HAP-1 (cell line): Measurements from ENCODE around the gene SEC61A2.
A peak's percentile ranks its signal among the peaks of the same experiment; 100 is the strongest.
"Not testable (repeated sequence)": the region's sequence is repeated elsewhere in the genome, so short reads cannot be mapped to it uniquely, and the experiment has no call there.

Source experiments
- DNase-seq, 2 experiments: peaks; one replicate each; pipeline ENCODE4 v3.0.0-alpha.2; 2016 to 2020; ENCODE audit warnings: low spot score in 2 of 2
- H3K27me3 ChIP-seq: fragments of 250-450 bp; sonication (Bioruptor Pico); 2 replicates; pipeline ENCODE4 v1.5.1; 2020; ENCODE audit warnings: low read depth, mild to moderate bottlenecking, moderate library complexity
- H3K36me3 ChIP-seq: fragments of 250-450 bp; sonication (Bioruptor Pico); replicated peaks from 2 replicates; pipeline ENCODE4 v1.5.1; 2020; ENCODE audit warnings: mild to moderate bottlenecking
- H3K4me1 ChIP-seq: fragments of 250-450 bp; sonication (Bioruptor Pico); 2 replicates; pipeline ENCODE4 v1.5.1; 2020; ENCODE audit warnings: mild to moderate bottlenecking
- H3K4me3 ChIP-seq: fragments of 250-450 bp; sonication (Bioruptor Pico); 2 replicates; pipeline ENCODE4 v1.5.1; 2020; ENCODE audit warnings: mild to moderate bottlenecking, moderate library complexity
- H3K9me3 ChIP-seq: fragments of 250-450 bp; sonication (Bioruptor Pico); 2 replicates; pipeline ENCODE4 v1.5.1; 2020; ENCODE audit warnings: mild to moderate bottlenecking, moderate library complexity
- in situ Hi-C: fragments of 300-500 bp; cut with MboI; formaldehyde crosslinking; loops from 3 replicates; pipeline ENCODE4 v1.14.3; 2020; ENCODE audit warnings: low sequenced_read_pairs, inconsistent platforms, mixed read lengths

SEC61A2 gene

DNA sequence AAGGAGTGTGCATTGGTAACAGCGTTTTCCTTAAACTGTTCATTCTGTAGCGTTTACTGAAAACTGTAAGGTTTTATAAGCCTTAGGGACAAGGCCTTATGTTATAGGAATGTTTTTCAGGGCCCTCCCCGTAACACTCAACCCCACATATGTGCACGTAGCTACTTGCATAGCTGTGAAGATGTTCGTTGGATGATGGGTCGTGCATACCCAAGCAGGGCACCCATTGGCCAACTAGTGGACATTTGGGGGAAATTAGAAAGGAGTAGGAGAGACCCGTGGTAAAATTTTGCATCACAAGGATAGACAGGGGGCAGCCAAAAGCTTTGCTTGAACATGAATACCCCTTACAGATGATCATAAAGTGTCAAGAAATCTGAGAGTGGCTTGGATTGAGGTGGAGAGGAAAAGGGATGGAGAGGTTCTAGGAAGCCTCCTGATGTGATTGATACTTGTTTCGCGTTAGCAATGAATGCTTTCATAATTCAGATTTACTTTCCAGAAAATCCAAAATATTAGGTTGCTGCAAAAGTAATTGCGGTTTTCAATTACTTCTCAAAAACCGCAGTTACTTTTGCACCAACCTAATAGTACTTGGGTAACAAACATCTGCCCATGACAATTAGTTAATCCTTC, 878 bp downstream of the SEC61A2 start:
- in situ Hi-C loops: no loop called here
- H3K4me3 ChIP-seq: peak overlapping the region; percentile 60
- H3K27me3 ChIP-seq: no peaks in the 10 kb centered on the region
- H3K4me1 ChIP-seq: peaks cover 3% of the 10 kb centered on the region; the same call in 1 of the 2 replicates
- peak; percentile 75 to 83 for DNase-seq
- H3K36me3 ChIP-seq: no peaks in the 10 kb centered on the region; the same call in 1 of the 2 replicates
- H3K9me3 ChIP-seq: no peaks in the 10 kb centered on the region

GRCh38 chr10:12135631-12136030, 6.2 kb downstream of the SEC61A2 start:
- H3K36me3 ChIP-seq: peaks cover 18% of the 10 kb centered on the region
- H3K4me1 ChIP-seq: no peaks in the 10 kb centered on the region; the same call in 1 of the 2 replicates
- DNase-seq: no peak
- no peak overlapping the region for H3K4me3 ChIP-seq
- in situ Hi-C loops: no loop called here
- H3K27me3 ChIP-seq: no peaks in the 10 kb centered on the region
- no peaks in the 10 kb centered on the region for H3K9me3 ChIP-seq

GRCh38 chr10:12140038-12140437, 10.6 kb downstream of the SEC61A2 start:
- Histone ChIP-seq H3K36me3 (peaks cover 32% of the 10 kb centered on the region), H3K4me1 (no peaks in the 10 kb centered on the region), H3K9me3 (no peaks in the 10 kb centered on the region), H3K27me3 (no peaks in the 10 kb centered on the region), H3K4me3 (no peak overlapping the region)
- in situ Hi-C loops: no loop called here
- DNase-seq: no peak

- Histone ChIP-seq H3K4me1 (no peaks in the 10 kb centered on the region), H3K9me3 (no peaks in the 10 kb centered on the region), H3K4me3 (no peak overlapping the region), H3K27me3 (no peaks in the 10 kb centered on the region), H3K36me3 (peaks cover 20% of the 10 kb centered on the region)
- in situ Hi-C loops: no loop called here
- DNase-seq: no peak
Observed at GRCh38 chr10:12144538-12144937, 15.1 kb downstream of the SEC61A2 start.

DNA sequence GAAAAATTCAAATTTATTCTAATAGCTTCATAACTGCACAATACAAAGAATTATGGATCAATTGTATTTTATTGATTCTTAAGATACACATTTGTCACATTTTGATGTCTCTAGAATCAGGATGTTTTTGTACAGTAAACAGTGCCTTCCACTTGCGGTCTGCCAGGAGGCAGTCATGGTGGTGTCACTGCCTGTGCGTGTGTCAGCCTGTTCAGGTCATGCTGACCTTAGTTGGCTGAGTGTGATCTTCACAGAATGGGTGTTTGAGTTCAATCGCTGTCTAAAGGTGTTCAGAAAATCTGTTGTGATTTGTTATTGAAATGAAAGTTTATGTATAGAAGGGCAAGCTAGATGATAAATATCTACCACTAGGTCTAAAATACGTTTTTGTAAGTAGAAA, 20.7 kb downstream of the SEC61A2 start:
- no peaks in the 10 kb centered on the region for H3K9me3 ChIP-seq
- no peaks in the 10 kb centered on the region for H3K4me1 ChIP-seq
- peaks cover 20% of the 10 kb centered on the region for H3K36me3 ChIP-seq
- no peak for DNase-seq
- H3K27me3 ChIP-seq: no peaks in the 10 kb centered on the region
- H3K4me3 ChIP-seq: no peak overlapping the region
- in situ Hi-C loops: no loop called here

DNA sequence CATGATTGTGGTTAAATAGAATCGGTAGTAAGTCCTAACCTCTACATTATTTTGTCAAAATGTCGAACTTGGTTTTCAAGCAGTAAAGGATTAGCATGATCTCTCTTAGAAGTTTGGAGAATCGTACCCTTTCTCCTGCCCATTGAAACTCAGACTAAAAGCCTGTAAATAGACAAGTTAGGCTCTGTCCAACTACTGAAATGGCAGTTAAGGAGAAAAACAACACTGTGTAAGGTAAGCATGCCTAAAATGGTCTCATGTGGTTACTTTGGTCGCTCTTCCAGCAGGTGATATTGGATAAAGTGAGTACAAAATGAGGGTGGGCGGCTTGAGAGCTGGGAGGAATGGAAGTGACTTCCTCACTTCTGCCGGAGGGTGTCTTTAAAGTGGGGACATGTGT, 25.0 kb downstream of the SEC61A2 start:
- in situ Hi-C loops: no loop called here
- H3K4me3 ChIP-seq: no peak overlapping the region
- no peaks in the 10 kb centered on the region for H3K9me3 ChIP-seq
- DNase-seq: no peak
- H3K36me3 ChIP-seq: peaks cover 25% of the 10 kb centered on the region
- H3K27me3 ChIP-seq: no peaks in the 10 kb centered on the region
- no peaks in the 10 kb centered on the region for H3K4me1 ChIP-seq

- H3K27me3 ChIP-seq: no peaks in the 10 kb centered on the region
- H3K4me1 ChIP-seq: no peaks in the 10 kb centered on the region
- no peak for DNase-seq
- no peaks in the 10 kb centered on the region for H3K9me3 ChIP-seq
- H3K4me3 ChIP-seq: no peak overlapping the region
- peaks cover 23% of the 10 kb centered on the region for H3K36me3 ChIP-seq
- in situ Hi-C loops: no loop called here
Observed at GRCh38 chr10:12156367-12157123, 27.1 kb downstream of the SEC61A2 start.

DNA sequence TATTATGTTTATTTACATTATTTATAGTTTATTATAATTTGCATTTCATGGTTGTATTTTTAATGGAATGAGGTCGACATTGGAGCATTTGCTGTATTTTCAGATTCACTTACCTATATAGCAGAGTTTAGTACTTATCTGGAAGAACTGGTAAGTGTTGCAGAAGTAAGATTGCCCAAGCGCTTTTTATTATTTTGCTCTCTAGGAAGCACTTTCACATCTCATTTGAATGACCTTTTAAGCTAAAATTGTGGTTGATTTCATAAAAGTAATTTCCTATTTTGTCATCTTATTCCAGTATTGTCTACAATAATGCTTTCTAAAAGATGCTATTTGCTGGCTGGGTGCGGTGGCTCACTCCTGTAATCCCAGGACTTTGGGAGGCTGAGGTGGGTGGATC, 28.6 kb downstream of the SEC61A2 start:
- Histone ChIP-seq H3K4me3 (no peak overlapping the region), H3K36me3 (peaks cover 36% of the 10 kb centered on the region), H3K9me3 (no peaks in the 10 kb centered on the region), H3K4me1 (no peaks in the 10 kb centered on the region), H3K27me3 (no peaks in the 10 kb centered on the region)
- in situ Hi-C loops: no loop called here
- no peak for DNase-seq

- no peak for DNase-seq
- Histone ChIP-seq H3K4me1 (no peaks in the 10 kb centered on the region), H3K9me3 (no peaks in the 10 kb centered on the region), H3K36me3 (peaks cover 44% of the 10 kb centered on the region), H3K27me3 (no peaks in the 10 kb centered on the region), H3K4me3 (no peak overlapping the region)
- in situ Hi-C loops: no loop called here
Observed at GRCh38 chr10:12160664-12161063, 31.2 kb downstream of the SEC61A2 start.

- DNase-seq: no peak
Observed at GRCh38 chr10:12162927-12163326, 33.5 kb downstream of the SEC61A2 start.

GRCh38 chr10:12164085-12164484, 34.6 kb downstream of the SEC61A2 start:
- H3K36me3 ChIP-seq: peaks cover 57% of the 10 kb centered on the region
- DNase-seq: no peak
- in situ Hi-C loops: no loop called here

More at GRCh38 chr10:12162927-12163326, 33.5 kb downstream of the SEC61A2 start:
- no peak overlapping the region for H3K4me3 ChIP-seq
- no peaks in the 10 kb centered on the region for H3K9me3 ChIP-seq
- in situ Hi-C loops: no loop called here
- no peaks in the 10 kb centered on the region for H3K4me1 ChIP-seq
- peaks cover 60% of the 10 kb centered on the region for H3K36me3 ChIP-seq
- H3K27me3 ChIP-seq: no peaks in the 10 kb centered on the region

DNA sequence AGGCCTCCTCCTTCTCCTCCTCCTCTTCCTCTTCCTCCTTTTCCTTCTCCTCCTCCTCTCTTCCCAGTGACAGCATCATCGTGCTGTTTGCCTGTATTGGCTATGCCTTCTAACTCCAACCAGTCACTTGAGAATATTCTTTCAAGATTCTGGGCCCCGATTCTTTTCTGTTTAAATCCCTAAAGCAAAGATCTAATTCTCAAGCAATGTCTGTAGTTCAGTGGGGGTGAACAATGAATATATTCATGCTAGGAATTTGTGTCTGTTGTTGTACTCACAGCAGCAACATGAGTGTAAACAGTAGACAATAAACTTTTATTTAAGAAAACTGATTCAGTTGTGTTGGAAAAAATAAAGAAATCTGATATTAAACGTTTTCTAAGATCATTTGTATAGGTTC, 35.6 kb downstream of the SEC61A2 start:
- H3K4me1 ChIP-seq: no peaks in the 10 kb centered on the region
- in situ Hi-C loops: no loop called here
- H3K4me3 ChIP-seq: no peak overlapping the region
- no peaks in the 10 kb centered on the region for H3K27me3 ChIP-seq
- H3K9me3 ChIP-seq: no peaks in the 10 kb centered on the region
- H3K36me3 ChIP-seq: peaks cover 67% of the 10 kb centered on the region
- DNase-seq: no peak

More at GRCh38 chr10:12164085-12164484, 34.6 kb downstream of the SEC61A2 start:
- Histone ChIP-seq H3K9me3 (no peaks in the 10 kb centered on the region), H3K4me1 (no peaks in the 10 kb centered on the region), H3K27me3 (no peaks in the 10 kb centered on the region), H3K4me3 (no peak overlapping the region)

GRCh38 chr10:12165999-12166775, 36.7 kb downstream of the SEC61A2 start:
- Histone ChIP-seq H3K27me3 (no peaks in the 10 kb centered on the region), H3K4me1 (no peaks in the 10 kb centered on the region), H3K9me3 (no peaks in the 10 kb centered on the region), H3K4me3 (no peak overlapping the region), H3K36me3 (peaks cover 70% of the 10 kb centered on the region)
- DNase-seq: no peak
- in situ Hi-C loops: no loop called here

DNA sequence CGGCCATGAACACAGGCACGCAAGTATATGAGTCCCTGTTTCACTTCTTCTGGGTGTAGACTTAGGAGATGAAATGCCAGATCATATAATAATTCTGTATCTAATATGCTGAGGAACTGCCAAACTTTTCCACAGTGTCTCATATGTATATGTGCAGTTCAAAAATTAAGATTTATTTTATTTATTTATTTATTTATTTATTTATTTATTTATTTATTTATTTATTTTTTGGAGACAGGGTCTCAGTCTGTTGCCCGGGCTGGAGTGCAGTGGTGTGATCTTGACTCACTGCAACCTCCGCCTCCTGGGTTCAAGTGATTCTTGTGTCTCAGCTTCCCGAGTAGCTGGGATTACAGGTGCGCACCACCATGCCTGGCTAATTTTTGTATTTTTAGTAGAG, 42.0 kb downstream of the SEC61A2 start:
- H3K4me1 ChIP-seq, H3K4me3 ChIP-seq, in situ Hi-C loops, DNase-seq, H3K9me3 ChIP-seq, H3K27me3 ChIP-seq: not testable (repeated sequence)
- H3K36me3 ChIP-seq: peaks cover 78% of the 10 kb centered on the region
